Activated T-helper 9 cell treated with anti-CD3 and anti-CD28 coated beads, Interleukin-2, amount 50 U/mL, for 16 hours (primary cell): Measurements from ENCODE around the gene HJURP.

Source experiments
- DNase-seq: peaks from one replicate; pipeline ENCODE4 v3.0.0-alpha.2; 2020; ENCODE audit warnings: low read depth

HJURP gene

GRCh38 chr2:233793465-233794127 lies 60.7 kb downstream of the HJURP start:
- DNase-seq = no peak

GRCh38 chr2:233792720-233793119 lies 61.6 kb downstream of the HJURP start:
- no peak for DNase-seq

DNA sequence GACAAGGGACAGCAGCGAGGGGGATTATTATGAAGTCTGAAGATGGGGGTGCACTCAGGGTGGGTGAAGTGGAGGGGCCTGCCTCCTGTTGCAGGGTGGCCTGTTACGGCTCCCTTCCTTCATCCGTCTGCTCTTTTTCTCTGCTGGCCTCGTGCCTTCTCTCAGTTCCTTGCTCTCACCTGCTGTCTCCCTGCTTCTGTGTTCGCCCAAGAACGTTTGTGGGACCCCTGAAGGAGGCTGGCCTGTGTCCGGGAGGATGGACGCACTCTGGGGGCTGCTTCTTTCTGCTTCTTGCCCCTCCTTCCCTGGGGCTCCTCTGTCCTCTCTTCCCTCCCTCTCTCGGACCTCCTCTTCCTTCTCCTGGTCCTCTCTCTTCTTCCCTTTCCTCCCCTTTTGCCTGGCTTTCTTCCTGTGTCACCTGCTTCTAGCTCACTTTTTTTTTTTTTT lies 62.4 kb downstream of the HJURP start:
- no peak for DNase-seq

- DNase-seq = no peak
These were observed 63.0 kb downstream of the HJURP start for GRCh38 chr2:233791151-233791882.

- DNase-seq = no peak
These were observed 64.8 kb downstream of the HJURP start for GRCh38 chr2:233789554-233789953.
